SK-N-SH (cell line): Measurements from ENCODE around the gene CLCN2.

ENCODE experiments used
- SIN3A ChIP-seq: IDR thresholded peaks from 2 replicates; pipeline ENCODE4 v1.6.1; 2012; ENCODE audit warnings: low read depth, mild to moderate bottlenecking, low read length, moderate library complexity, borderline replicate concordance
- TF ChIP-seq, protein P1 (sequence below): fragments of 200-600 bp; sonication (generic); IDR thresholded peaks from 2 replicates; pipeline ENCODE4 v1.6.1; 2017; ENCODE audit warnings: antibody characterized with exemption, mild to moderate bottlenecking, moderate library complexity
- TF ChIP-seq, protein P2 (sequence below): IDR thresholded peaks from 2 replicates; pipeline ENCODE4 v1.4.0; 2012; ENCODE audit warnings: low read depth, borderline replicate concordance

DNA sequence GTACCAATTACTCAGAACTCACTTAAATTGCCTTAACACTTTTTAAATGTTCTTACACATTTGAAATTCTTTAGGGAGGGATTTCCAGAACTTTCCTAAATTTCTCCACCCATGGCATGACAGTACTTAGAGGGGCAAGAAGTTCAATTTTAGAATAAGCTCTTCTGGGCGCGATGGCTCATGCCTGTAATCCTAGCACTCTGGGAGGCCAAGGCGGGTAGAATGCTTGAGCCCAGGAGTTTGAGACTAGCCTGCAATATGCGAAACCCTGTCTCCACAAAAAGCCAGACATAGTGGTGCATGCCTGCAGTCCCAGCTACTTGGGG is 13.4 kb downstream of the CLCN2 start:
- TF ChIP-seq, protein P1, sequence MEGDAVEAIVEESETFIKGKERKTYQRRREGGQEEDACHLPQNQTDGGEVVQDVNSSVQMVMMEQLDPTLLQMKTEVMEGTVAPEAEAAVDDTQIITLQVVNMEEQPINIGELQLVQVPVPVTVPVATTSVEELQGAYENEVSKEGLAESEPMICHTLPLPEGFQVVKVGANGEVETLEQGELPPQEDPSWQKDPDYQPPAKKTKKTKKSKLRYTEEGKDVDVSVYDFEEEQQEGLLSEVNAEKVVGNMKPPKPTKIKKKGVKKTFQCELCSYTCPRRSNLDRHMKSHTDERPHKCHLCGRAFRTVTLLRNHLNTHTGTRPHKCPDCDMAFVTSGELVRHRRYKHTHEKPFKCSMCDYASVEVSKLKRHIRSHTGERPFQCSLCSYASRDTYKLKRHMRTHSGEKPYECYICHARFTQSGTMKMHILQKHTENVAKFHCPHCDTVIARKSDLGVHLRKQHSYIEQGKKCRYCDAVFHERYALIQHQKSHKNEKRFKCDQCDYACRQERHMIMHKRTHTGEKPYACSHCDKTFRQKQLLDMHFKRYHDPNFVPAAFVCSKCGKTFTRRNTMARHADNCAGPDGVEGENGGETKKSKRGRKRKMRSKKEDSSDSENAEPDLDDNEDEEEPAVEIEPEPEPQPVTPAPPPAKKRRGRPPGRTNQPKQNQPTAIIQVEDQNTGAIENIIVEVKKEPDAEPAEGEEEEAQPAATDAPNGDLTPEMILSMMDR: no peak
- TF ChIP-seq, protein P2, sequence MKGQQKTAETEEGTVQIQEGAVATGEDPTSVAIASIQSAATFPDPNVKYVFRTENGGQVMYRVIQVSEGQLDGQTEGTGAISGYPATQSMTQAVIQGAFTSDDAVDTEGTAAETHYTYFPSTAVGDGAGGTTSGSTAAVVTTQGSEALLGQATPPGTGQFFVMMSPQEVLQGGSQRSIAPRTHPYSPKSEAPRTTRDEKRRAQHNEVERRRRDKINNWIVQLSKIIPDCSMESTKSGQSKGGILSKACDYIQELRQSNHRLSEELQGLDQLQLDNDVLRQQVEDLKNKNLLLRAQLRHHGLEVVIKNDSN: no peak
- TF ChIP-seq SIN3A: no peak
